HL-60/S4 treated with retinoic acid at 250 ng/mL for 4 days and 3 days (cell line): ENCODE data around the gene ZFHX2.

Experiments used
- in situ Hi-C: fragments of 300-500 bp; cut with MboI; formaldehyde crosslinking; loops from 2 replicates; pipeline ENCODE4 v1.7.0; 2022; ENCODE audit warnings: low sequenced_read_pairs

Gene ZFHX2

GRCh38 chr14:23573384-23574015 is 21.9 kb upstream of the ZFHX2 start:
- in situ Hi-C loops: no loop called here

GRCh38 chr14:23572836-23573235 is 21.3 kb upstream of the ZFHX2 start:
- in situ Hi-C loops: no loop called here

- in situ Hi-C loops: no loop called here
Measured at GRCh38 chr14:23572524-23572828, 20.9 kb upstream of the ZFHX2 start.

GRCh38 chr14:23571701-23572523 is 20.3 kb upstream of the ZFHX2 start:
- in situ Hi-C loops: no loop called here

- in situ Hi-C loops: no loop called here
Measured at GRCh38 chr14:23570806-23571483, 19.4 kb upstream of the ZFHX2 start.

GRCh38 chr14:23569443-23570151 is 18.0 kb upstream of the ZFHX2 start:
- in situ Hi-C loops: no loop called here

- in situ Hi-C loops: no loop called here
Measured at GRCh38 chr14:23568600-23569331, 17.2 kb upstream of the ZFHX2 start.

- in situ Hi-C loops: no loop called here
Measured at GRCh38 chr14:23568021-23568599, 16.5 kb upstream of the ZFHX2 start.

- in situ Hi-C loops: no loop called here
Measured at GRCh38 chr14:23567186-23568020, 15.8 kb upstream of the ZFHX2 start, which contains the start of gene AP1G2. AP1G2 (minus strand) TSS chr14:23567791; CDS start chr14:23567314, 477 bp downstream.

- in situ Hi-C loops: no loop called here
Measured at GRCh38 chr14:23566778-23567185, 15.2 kb upstream of the ZFHX2 start.

- in situ Hi-C loops: no loop called here
Measured at GRCh38 chr14:23566112-23566777, 14.7 kb upstream of the ZFHX2 start.

- in situ Hi-C loops: no loop called here
Measured at GRCh38 chr14:23565626-23566025, 14.1 kb upstream of the ZFHX2 start.

GRCh38 chr14:23564876-23565275 is 13.3 kb upstream of the ZFHX2 start:
- in situ Hi-C loops: no loop called here

- in situ Hi-C loops: no loop called here
Measured at GRCh38 chr14:23564181-23564812, 12.7 kb upstream of the ZFHX2 start.

GRCh38 chr14:23563473-23564180 is 12.1 kb upstream of the ZFHX2 start:
- in situ Hi-C loops: no loop called here

- in situ Hi-C loops: no loop called here
Measured at GRCh38 chr14:23562822-23563472, 11.4 kb upstream of the ZFHX2 start.
